DMS114 treated with DMSO at 0.1 percent for 48 hours (cell line): Measurements from ENCODE around the gene HES5.

ENCODE experiments used
- DNase-seq: peaks from one replicate; lab custom pipeline; 2025; ENCODE audit not compliant: unreplicated experiment; lab: John Stamatoyannopoulos, UW

HES5 gene

DNA sequence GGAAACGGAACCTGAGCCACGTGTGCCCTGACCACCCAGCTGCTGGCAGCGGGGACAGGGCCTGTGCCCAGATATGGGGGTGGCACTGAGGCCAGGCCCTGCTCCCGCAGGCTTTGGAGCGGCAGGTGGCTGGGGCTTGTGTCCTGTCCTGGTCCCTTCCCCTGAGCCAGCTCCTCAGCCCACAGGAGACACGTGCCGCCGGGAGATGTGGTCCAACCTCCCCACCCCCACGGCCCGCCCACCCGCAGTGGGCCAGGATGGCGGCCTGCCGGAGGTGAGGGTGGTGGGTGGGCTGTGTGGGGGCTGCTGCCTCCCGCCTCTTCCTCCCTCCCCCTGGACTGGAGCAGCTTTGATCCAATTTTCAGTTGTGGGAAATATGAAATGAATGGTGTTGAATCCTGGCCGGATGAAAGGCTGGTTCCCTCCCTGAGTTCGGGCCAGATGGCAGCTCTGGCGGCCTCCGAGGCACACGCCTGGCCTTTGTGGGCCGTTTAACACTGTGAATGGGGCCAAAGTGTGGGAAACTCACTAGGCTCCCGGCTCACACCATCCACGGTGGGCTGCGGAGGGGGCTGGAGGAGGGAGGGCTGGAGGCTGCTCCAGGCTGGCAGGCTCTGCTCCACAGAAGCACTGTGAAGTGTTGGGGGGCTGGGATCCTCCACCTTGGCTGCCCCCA lies 2.6 kb upstream of the HES5 start:
- DNase-seq, result no peak

DNA sequence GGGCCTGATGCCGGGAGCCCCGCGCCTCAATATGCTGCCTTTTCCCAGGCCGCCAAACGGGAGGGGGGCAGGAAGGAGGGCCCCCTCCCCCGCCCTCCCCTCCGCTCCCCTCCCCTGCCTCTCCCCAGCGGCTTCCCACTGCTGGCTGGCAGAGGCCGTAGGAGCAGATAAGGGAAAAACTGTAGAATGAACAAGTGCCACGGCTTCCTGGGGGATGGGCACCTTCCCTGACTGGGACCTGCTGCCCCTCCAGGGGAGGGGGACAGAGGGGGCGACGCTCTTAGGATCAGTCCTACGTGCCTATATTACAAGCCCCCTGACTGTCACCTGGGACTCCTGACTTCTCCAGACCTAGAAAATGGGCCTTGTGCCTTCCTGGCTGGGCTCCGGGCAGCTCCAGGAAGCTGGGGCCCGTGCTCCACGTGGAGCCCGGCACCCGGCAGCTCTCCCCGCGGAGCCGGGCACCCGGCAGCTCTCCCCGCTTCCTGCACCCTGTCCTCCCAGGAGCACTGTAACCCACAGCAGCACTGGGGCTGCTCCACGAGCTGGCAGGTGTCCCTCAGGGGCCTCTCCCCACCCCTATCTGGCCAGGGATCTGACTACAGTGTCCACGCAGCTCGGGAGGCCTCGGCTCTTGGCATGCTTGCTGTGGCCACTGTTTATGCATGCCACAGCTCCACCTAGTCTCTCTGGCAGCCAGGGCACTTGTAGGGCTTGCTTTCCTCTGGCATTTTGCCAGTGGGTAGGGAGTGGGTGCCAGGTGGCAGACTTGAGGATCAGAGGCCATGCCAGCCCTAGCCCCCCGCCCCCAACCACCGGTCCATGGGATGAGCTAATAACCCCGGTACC lies 674 bp upstream of the HES5 start:
- DNase-seq, result no peak

DNA sequence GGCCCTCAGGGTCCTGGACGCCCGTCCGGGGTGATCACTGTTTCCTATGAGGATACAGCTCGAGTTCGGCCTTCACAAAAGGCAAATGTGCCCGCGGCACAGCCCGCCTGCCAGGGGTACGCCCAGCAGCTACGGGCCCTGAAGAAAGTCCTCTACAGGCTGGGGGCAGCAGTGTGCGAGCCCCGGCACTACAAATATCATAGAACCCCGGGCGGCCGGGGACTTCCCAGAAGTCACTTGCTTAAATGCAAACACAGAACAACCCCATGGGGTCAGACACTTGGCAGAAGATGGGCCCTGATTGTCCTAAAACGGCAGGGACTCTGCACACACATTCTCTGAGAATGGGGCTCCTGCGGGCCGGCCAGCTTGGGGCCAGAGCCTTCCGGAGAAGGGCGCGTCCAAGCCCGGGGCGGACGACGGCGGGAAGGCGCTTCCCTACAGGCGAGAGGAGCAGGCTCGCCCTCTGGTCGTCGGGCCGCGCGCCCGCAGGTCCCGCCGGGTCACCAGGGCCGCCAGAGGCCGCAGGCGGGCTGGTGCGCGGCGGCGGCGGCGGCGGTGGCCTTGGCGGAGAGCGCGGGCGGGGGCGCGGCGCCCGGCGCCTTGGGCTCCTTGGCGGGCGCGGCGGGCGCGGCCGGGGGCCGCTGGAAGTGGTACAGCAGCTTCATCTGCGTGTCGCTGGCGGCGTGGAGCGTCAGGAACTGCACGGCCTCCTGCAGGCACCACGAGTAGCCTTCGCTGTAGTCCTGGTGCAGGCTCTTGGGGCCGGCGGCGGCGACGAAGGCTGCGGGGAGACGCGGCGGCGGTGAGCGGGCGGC lies 888 bp downstream of the HES5 start:
- no peak for DNase-seq

DNA sequence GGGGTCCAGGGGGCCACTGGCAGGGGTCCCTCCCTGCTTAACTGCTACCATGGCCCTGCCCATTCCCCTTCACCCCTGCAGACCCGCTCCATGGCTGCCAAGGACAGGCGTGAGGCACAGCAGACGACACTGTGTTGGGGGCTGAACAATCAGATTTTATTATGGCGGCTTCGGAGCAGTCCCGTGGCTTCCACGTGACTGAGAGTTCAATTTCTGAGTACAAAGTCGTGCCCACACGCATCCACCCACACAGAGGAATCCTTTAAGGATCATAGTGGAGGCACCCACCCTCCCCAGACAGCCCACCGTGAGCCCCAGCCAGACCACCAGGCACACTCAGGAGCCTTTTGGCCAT lies 1.5 kb downstream of the HES5 start:
- DNase-seq, result no peak

DNA sequence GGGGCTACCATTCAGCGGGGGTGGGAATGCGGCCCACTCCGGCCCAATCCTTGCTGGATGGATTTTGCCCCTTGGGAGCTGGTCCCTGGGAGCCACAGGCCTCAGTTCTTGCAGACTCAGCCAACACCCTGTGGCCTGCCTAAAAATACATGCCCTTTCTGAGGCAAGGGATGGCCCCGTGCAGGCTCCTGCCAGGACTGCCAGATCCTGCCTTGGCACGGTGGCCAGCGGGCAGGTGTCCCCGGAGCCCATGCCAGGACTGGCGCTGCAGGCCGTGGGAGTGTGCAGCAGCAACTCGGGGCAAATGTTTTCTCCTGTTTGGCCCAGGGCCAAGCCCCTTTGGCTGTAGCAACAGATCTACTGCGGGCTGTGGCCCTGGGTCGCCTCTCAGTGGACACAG lies 2.0 kb downstream of the HES5 start:
- no peak for DNase-seq

DNA sequence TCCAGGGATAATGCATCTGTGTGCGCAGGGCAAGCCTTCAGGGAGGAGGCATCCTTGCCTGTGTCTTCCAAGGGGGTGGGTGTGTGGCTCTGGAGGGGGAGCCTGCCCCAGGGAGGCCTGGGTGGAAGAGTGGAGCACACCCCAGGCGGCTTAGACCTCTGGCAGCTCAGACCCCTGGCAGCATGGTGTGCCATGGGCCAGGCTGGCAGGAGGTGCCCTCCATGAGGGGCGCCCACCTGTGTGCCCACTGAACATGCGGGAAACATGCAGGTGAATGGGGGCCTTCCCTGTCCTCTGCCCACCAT lies 2.6 kb downstream of the HES5 start:
- no peak for DNase-seq

DNA sequence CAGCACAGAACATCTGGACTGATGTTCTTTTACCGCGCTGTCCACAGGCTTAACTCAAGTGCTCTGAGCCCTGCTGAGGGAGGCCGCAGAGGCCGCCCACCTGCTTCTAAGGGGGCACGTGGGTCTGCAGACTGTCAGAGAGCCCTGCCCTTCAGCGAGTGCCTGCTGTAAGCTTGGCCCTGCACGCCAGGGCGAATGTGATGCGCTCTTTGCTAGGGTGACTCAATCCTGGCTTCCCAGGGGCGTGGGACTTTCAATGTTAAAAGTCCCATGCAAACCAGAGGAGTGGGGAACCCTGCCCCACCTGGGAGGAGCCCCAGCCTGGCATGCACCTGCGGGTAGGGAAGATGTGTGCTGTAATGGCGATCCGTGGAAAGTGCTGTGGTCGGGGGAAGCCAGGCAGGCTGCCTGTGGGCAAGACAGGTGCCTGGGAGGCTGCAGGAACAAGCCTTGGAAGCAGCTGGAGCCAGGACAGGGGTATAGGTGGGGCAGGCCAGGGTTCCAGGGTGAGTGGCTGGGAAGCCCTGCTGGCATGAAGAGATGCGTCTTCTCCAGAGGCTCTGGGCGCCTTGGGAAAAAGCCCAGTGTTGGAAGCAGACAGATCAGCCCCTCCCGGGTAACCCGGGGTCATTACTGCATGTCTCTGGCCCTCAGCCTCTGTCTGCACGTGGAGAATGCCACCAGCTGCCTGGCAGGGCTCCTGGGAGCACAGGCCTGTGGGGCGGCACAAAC lies 3.1 kb downstream of the HES5 start:
- no peak for DNase-seq

DNA sequence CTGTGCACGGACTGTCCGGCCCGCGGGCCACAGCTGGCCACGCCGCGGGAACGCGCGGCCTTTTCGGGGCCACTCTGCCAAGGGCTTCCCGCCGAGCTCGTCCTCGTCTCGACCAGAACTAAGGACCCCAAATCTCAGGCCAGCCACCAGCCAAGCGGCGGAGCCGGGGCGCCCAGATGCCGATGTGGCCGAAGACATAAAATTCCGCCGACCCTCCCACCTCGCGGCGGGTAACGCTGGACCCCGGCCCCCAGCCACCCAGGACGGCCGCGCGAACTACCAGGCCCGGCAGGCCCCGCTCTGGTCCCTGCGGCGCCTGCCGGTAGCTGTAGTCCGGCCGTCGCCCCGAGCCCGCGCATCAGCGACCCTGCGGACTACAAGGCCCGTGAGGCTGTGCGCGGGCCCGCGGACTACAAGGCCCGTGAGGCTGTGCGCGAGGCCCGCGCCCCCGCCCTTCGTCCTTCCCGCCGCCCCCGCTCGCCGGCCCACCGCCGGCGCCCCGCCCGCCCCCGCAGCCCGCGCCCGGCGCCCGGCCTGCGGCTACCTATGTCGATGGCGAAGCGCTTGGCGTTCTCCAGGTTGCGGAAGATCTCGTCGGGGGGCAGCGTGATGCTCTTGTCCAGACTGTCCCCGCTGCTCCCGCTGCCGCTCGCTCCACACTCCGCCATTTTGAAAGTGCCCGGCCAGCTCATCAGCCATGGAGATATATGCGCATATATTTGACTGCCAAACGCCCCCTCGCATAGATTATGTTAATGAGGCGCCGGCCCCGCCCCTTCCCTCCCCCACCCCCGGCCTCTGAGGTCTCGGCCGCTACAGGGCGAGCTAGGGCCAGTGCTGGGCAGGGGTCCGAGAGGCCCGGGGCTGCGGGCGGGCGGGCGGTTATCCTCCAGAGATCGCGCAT lies 3.9 kb downstream of the HES5 start, which contains the start of gene PANK4:
Gene PANK4 (minus strand): TSS at position 677 of the 904 bp plus-strand sequence. CDS start 9 bp downstream, at position 668.
- DNase-seq, result peak; percentile 86

DNA sequence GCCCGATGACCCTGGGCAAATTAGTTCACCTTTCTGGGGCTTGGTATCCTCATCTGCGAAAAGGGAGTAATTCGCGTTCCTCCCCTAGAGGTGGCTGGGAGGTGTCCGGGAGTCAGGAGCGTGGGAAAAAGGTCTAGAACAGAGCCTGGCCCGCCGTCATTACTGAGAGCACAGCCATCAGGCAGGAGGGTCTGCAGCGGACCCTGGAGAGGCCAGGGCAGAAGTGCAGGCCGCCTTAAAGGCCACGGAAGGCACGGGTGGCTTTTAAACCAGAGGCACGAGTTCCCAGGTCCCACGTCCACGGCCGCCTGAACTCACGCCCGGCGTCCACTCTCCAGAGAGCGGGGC lies 4.5 kb downstream of the HES5 start:
- no peak for DNase-seq

DNA sequence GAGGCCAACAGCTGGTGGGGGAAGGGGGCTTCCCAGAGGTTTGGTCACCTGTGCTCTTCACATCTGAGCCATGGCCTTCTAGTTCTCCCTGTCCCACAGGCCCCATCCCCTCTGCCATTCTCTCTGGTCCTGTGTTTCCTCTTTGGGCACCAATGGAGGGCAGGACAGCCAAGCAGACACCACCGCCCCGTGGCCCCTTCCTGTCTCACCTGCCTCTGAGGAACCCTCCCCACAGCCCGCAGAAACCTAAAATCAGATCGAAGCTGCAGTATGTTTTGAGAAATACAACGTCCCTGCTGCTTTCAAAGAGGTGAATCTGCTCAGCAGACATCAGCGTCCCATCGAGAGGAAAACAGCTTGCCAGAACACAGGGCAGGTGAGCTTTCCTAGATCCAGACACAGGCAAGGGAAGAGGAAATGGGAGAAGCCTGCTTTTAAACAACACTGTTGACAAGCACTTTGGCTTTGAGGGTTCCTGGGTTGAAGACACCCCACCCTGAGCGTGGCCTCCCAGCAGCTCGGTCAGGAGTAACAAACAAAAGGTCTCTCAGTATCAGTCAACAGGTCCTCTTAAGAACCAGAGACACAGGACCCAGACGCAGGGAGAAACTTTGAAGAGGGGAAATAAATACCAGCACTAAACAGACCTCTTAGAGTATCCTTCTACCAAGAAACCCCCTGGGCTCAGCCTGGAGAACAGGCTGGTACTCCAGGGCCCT lies 6.0 kb downstream of the HES5 start:
- no peak for DNase-seq

DNA sequence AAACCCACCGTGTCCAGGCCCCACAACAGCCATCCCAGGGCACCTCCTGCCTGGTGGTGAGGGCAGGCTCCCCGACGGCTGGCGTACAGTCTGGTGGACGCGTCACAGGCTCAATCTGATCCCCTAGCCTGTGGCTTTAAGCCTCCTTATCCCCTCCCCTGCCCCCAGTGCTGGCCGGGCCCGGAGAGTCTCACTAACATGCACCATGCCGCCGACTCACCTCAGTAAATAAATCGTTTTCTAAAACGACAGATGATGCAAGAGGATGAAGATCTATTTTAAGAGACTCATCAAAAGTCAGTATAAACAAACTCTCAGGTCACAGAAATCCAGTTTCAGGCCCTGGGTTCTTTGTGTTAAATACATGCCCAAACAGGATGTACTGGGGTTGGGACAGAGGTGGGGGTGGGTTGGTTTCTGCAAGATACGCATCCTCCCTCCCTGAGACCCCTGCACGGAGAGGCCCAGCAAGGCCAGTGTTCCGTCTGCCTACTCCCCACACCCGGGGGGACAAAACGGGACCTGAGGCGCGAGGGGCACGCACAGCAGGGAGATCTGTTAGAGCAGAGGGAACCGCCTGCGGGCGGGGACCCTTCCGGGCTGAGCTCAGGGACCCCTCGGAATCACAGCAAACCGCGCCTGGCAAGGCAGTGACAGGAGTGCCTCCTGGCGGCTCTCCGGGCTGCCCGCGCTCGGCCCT lies 6.7 kb downstream of the HES5 start:
- no peak for DNase-seq

DNA sequence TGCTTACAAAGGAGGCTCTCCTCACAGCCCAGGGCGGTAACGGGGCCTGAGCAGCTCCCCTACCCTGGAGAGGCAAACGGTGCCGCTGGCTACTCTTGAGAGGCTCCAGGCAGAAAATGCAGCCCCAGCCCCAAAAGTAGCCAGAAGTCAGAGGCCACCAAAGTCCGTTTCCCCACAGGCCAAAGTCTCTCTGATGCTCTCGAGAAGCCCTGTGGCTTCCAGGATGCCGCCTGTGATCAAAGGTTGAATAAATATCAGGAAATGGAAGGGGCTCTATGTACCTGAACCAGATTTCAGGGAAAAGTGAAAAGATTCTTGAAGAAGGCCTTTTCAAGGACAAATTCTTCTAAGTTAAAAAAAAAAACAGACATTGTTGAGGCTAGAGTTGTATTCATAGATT lies 7.8 kb downstream of the HES5 start:
- DNase-seq, result no peak

DNA sequence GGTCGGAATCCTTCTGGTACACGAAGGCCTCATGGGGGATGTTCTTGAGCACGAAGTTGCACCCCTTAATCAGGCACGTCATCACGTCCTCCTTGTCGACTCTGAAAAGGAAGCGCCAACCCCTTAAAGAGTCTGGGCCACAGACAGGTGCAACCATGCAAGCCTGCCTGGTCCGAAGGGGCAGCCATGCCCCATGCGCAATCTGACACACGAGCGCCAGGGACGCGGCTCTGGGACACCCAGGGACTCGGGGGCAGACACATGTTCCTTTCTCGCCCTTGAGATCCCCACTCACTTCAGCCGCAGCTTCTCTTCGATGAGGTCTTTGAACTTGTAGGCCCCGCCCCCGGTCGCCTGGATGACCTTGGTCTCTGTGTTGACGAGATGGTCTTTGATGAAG lies 9.3 kb downstream of the HES5 start:
- DNase-seq, result no peak

DNA sequence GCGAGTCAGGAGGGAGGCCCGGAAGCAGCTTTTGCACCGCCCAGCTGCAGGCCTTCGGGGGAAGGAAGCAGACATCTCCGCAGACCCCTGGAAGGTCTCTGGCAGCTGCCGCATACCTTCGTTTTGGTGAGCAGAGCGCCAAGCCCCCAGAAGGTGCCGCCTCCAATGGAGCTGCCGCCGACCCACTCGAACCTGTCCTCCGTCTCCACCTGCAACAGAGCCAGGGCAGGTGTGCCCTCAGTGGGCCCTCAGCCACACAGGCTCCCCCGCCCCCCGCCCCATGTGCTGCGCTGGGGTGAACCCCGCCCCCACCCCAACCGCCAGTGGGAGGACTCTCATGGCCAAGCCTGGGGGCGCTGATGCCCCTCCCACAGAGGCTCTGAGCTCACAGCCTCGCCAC lies 9.9 kb downstream of the HES5 start:
- DNase-seq, result no peak

DNA sequence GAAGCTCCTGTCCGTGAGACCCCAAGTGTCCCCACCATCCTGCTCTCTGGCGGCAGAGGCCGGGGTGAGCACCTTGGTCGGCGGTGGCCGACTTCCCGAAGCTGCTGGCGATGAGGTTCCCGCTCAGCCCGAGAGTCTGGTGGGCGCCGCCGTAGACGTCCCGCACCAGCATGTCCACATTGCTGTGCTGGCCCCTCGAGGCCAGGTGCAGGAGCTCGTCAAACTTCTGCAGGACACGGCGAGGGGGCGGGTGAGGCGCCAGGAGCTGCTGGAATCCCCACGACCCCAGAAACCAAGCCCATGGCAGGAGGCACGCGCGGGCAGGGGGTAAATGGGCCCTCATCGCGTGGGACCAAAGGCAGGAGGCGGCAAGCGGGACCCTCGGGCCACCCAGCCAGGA lies 10.3 kb downstream of the HES5 start:
- no peak for DNase-seq

DNA sequence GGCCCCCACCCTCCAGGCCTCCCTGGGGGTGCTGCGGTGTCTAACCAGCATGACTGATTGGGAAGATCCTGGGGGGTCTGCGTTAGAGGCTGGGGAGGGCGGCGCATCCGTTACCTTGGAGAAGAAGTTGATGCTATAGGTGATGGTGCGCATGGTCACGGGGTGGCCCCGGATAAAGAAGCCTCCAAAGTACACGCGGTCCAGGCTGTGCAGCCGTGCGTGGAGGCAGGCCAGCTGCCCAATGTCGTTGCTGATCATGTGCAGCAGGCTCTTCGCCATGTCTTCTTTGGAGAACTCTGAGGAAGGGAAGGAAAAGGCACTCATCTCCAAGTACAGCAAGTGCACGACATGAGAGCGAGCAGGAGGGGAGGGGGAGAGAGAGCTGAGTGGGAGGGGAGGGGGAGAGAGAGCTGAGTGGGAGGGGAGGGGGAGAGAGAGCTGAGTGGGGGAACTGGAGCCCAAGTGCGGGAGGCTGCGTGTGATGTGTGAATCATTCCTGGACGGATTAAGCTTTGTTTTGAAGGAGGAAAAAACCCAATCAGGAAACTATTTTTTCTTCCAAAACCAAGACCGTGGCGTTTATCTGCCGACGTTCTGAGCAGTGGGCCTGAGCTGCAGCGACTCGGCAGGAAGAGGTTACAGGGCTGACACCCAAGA lies 10.9 kb downstream of the HES5 start:
- no peak for DNase-seq

DNA sequence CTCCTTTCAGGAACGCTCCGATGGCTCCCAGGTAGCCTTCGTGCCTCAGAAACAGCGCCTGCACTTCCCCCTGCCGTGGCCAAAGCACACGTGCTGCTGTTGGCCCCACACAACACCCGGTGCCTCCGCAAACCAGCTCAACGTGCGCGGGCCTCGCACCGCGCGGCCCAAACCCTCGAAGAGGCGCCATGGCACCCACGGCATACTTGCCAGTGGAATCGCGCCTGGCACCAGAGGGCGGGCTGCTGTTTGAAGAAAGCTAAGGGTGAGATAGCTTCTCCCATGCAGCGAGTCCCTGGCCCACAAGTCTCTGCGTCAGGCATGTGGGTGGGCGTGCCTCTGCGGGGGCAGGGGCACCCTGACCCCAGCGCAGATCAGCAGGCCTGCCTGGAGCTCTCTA lies 11.5 kb downstream of the HES5 start:
- no peak for DNase-seq

DNA sequence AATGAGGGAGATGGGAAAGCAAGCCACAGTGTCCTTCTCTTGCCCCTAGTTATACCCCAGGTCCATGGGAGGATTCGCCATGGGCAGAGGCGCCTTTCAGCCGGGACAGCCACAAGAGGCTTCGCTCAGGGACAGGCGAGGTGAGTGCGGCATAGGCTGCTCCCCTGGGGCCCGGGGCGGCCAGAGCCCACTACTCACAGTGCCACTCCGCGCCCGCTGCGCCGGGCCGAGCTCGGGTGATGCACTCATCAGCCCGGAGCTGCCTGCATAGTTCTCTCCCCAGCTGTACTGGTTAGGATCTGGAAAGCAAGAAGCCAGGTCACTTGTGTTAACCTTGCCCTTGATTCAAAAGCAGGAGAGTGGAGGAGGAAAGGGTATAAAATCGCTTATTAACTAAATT lies 12.1 kb downstream of the HES5 start:
- no peak for DNase-seq

DNA sequence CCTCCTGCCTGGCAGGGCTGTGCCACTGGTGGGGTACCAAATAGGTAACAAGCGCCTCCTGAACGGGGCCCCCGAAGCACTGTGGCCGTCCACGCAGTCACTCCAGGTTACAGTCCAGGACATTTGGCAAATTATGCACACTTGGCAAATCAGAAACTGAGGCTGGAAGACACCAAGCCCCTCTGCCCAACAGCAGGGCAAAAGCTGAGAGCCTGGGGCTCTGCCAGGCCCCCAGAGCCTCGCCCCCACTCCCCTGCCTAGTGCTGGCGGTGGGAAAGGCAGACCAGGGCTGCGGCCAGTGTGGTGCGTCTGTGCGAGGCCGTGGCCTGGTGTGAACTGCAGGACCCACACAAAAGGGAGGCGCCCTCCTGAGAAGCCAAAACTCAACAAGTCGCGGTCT lies 13.1 kb downstream of the HES5 start:
- DNase-seq, result no peak
